Brain microvascular endothelial cell (primary cell): ENCODE results near the gene CCT5.

ENCODE experiments used
- DNase-seq: peaks from one replicate; pipeline ENCODE4 v3.0.0-alpha.2; 2020
- H3K27ac ChIP-seq: fragments of 250-450 bp; sonication (Bioruptor Pico); 2 replicates; pipeline ENCODE4 v1.5.1; 2020; ENCODE audit warnings: mild to moderate bottlenecking, moderate library complexity
- H3K27me3 ChIP-seq: fragments of 250-450 bp; sonication (Bioruptor Pico); replicated peaks from 2 replicates; pipeline ENCODE4 v1.5.1; 2020; ENCODE audit warnings: mild to moderate bottlenecking
- H3K36me3 ChIP-seq: fragments of 250-450 bp; sonication (Bioruptor Pico); replicated peaks from 2 replicates; pipeline ENCODE4 v1.5.1; 2020; ENCODE audit warnings: mild to moderate bottlenecking
- H3K4me3 ChIP-seq: 2 replicates; pipeline ENCODE4 v1.5.1; 2011; ENCODE audit warnings: low read depth, mild to moderate bottlenecking, control low read depth, low read length, moderate library complexity
- in situ Hi-C: cut with HindIII; loops from 2 replicates; pipeline ENCODE4 v1.10.0; 2017; ENCODE audit warnings: low sequenced_read_pairs, low pct_ligation_motif_present
- TF ChIP-seq, protein P1 (sequence below): IDR thresholded peaks from 2 replicates; pipeline ENCODE4 v1.5.1; 2011; ENCODE audit warnings: low read depth, mild to moderate bottlenecking, moderate library complexity, low read length, control low read depth, inconsistent platforms; ENCODE audit errors: missing control alignments

CCT5 gene

DNA sequence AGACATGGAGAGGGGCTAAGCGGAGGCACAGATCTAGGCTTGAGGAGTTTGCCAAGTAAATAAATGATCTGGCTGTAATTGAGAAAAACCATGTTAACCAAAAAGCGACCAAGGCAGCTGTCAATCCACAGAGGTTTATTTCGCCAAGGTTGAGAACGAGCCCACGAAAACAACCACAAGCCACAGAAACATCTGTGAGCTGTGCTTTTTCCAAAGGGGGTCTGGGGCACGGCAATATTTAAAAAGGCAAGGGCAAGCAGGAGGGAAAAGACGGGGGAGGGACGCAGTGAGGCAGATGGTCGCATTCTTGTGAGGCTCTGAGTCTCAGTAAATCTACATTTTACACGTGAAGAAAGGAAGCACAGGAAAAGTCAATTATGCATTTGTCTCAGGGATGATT, 25.4 kb downstream of the CCT5 start:
- no peak for DNase-seq
- in situ Hi-C loops = no loop called here
- no peaks in the 10 kb centered on the region for H3K36me3 ChIP-seq
- no peaks in the 10 kb centered on the region for H3K27me3 ChIP-seq
- H3K27ac ChIP-seq = no peak overlapping the region
- no peak overlapping the region for H3K4me3 ChIP-seq
- TF ChIP-seq, protein P1, sequence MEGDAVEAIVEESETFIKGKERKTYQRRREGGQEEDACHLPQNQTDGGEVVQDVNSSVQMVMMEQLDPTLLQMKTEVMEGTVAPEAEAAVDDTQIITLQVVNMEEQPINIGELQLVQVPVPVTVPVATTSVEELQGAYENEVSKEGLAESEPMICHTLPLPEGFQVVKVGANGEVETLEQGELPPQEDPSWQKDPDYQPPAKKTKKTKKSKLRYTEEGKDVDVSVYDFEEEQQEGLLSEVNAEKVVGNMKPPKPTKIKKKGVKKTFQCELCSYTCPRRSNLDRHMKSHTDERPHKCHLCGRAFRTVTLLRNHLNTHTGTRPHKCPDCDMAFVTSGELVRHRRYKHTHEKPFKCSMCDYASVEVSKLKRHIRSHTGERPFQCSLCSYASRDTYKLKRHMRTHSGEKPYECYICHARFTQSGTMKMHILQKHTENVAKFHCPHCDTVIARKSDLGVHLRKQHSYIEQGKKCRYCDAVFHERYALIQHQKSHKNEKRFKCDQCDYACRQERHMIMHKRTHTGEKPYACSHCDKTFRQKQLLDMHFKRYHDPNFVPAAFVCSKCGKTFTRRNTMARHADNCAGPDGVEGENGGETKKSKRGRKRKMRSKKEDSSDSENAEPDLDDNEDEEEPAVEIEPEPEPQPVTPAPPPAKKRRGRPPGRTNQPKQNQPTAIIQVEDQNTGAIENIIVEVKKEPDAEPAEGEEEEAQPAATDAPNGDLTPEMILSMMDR = no peak

DNA sequence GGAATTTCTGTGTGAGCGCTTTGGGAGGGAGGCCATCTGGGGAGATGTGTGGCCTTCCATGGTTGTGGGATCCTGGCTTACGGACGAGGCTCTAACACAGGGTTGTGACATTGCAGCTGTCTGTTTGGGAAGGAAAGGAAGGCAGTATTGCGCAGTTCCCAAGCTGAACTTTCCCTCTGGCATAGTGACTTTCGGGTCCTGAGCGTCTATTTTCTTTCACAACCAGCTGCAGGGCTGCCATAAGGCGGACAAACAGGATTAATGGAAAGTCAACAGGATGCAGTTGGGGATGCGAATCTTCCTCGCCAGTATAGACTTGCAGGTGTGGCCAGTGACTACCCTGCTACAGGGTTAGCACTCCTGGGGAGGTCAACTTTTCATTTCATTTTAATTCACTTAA, 25.9 kb downstream of the CCT5 start:
- DNase-seq = no peak
- H3K27me3 ChIP-seq = no peaks in the 10 kb centered on the region
- TF ChIP-seq, protein P1 = no peak
- no peaks in the 10 kb centered on the region for H3K36me3 ChIP-seq
- in situ Hi-C loops = no loop called here
- no peak overlapping the region for H3K27ac ChIP-seq
- no peak overlapping the region for H3K4me3 ChIP-seq

DNA sequence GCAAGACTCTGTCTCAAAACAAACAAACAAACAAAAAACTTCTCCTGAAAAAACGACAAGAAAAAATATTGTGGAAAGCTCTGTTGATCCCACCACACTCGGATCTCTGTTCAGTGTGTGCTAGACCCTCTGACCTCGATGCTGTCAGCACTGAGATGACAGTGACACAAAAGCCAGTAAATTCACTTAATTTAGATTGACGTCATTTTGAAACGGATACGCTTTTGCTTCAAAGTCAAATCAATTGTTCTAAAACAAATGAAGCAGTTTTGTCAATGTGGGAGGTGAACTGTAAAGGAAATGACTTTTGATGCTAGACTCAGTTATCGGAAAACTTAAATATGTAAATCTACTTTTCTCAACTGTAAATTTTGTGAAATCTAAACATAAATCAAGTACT, 26.6 kb downstream of the CCT5 start:
- TF ChIP-seq, protein P1 = no peak
- no peak overlapping the region for H3K4me3 ChIP-seq
- H3K36me3 ChIP-seq = no peaks in the 10 kb centered on the region
- in situ Hi-C loops = no loop called here
- no peaks in the 10 kb centered on the region for H3K27me3 ChIP-seq
- DNase-seq = no peak
- no peak overlapping the region for H3K27ac ChIP-seq

DNA sequence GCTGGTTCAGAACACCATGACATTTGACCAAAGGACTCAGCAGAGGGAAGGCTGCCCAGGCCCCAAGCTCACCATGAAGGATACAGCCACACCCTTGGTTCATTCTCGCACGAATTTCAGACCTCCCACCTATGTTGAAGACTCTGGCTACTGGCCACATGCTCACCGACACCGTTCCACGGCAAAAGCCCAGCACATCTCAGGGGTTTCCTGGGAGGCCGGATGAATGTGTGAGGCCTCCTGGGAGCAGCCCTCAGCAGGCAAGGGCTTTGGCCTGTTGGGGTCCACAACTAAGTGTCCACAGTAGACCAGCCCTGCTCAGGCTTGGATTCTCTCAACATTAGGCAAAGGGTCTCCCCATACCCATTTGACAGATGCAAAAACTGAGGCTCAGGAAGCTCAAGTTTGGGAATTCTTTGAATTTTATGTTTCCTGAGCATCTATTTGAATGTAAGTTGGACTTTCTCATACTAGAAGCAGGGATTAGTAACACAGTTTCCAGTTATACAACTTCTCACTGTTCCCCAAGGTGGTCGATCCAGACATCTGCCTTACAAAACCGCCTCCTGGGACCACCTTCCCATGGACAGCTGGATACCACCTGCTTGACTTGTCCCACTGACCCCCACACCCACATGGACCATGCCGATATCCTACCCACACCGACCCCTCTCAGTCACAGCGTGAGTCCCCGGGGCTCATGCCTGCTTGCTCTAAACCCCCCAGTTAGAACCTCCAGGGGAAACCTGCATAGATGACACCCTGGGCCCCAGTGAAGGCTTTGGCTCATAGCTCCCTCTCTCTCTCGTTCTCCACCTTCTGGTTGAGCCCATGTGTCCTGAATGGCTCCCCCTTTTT, 27.9 kb downstream of the CCT5 start:
- H3K36me3 ChIP-seq = no peaks in the 10 kb centered on the region
- in situ Hi-C loops = no loop called here
- DNase-seq = no peak
- TF ChIP-seq, protein P1 = no peak
- H3K4me3 ChIP-seq = no peak overlapping the region
- no peaks in the 10 kb centered on the region for H3K27me3 ChIP-seq
- no peak overlapping the region for H3K27ac ChIP-seq

DNA sequence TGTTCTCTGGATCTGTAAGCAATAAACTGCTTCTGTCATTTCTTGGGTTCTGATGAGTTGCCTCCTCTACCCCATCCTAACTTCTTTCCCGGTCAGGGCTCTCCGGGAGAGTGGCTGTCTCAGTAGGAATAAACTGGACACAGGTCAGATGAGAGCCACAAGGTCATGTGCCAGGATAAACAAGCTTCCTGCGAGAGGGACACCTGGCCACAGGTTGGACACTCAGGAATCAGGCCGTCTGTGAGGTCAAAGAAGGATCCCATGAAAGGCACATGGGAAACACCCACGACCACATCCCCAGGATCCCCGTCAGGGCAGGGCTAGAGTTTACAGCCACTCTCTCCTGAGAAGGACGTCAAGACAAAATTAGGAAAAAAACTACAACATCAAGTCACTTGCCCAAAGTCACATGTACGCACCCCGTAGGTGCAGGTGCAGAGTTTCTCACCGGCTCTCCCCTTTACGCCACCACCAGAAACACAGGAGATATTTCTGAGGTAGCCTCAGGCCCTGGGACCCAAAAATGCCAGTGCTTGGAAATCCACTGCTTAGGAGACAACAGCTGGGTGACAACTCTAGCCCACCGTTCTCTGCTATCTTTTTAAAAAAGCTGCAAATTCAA, 28.7 kb downstream of the CCT5 start:
- no peak overlapping the region for H3K4me3 ChIP-seq
- TF ChIP-seq, protein P1 = no peak
- DNase-seq = no peak
- in situ Hi-C loops = no loop called here
- H3K36me3 ChIP-seq = no peaks in the 10 kb centered on the region
- no peaks in the 10 kb centered on the region for H3K27me3 ChIP-seq
- no peak overlapping the region for H3K27ac ChIP-seq

DNA sequence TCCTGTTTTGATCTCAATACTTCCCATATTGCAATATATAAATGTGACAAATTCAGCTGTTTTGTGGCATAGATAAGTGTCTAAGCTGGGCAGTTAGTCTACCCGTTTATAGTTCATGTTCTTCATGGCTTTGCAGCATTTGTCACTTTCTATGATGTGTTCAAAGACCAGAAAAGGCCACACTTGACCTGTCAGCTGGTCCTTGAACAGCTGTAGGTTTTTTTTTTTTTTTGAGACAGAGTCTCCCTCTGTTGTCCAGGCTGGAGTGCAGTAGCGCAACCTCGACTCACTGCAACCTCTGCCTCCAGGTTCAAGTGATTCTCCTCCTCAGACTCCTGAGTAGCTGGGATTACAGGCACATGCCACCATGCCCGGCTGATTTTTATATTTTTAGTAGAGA, 29.2 kb downstream of the CCT5 start:
- Histone ChIP-seq H3K27me3 (no peaks in the 10 kb centered on the region), H3K36me3 (no peaks in the 10 kb centered on the region), H3K27ac (no peak overlapping the region), H3K4me3 (no peak overlapping the region)
- TF ChIP-seq, protein P1 = no peak
- in situ Hi-C loops = no loop called here
- DNase-seq = no peak
